ENCODE measurements around the gene BIVM.

DNA sequence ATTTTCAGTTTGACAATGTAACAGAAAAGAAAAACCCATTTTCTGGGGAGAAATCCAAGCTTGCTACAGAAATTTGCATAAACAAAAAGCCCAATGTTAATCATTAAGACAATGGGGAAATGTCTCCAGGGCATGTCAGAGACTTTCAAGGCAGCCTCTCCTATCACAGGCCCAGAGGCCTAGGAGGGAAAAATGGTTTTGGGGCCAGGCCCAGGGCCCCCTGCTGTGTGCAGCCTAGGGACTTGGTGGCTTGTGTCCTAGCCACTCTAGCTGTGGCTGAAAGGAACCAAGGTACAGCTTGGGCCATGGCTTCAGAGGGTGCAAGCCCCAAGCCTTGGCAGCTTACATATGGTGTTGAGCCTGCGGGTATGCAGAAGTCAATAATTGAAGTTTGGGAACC lies 17.3 kb upstream of the BIVM start:
- TF ChIP-seq, protein P1, sequence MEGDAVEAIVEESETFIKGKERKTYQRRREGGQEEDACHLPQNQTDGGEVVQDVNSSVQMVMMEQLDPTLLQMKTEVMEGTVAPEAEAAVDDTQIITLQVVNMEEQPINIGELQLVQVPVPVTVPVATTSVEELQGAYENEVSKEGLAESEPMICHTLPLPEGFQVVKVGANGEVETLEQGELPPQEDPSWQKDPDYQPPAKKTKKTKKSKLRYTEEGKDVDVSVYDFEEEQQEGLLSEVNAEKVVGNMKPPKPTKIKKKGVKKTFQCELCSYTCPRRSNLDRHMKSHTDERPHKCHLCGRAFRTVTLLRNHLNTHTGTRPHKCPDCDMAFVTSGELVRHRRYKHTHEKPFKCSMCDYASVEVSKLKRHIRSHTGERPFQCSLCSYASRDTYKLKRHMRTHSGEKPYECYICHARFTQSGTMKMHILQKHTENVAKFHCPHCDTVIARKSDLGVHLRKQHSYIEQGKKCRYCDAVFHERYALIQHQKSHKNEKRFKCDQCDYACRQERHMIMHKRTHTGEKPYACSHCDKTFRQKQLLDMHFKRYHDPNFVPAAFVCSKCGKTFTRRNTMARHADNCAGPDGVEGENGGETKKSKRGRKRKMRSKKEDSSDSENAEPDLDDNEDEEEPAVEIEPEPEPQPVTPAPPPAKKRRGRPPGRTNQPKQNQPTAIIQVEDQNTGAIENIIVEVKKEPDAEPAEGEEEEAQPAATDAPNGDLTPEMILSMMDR (IDR thresholded peaks at IDR 0.05), result no peak
- no peak for TF ChIP-seq ZFX (IDR thresholded peaks at IDR 0.05; ENCODE audit: borderline replicate concordance)

Measured in 22Rv1 (cell line).